ENCODE measurements around the gene COQ10A.

The COQ10A gene

DNA sequence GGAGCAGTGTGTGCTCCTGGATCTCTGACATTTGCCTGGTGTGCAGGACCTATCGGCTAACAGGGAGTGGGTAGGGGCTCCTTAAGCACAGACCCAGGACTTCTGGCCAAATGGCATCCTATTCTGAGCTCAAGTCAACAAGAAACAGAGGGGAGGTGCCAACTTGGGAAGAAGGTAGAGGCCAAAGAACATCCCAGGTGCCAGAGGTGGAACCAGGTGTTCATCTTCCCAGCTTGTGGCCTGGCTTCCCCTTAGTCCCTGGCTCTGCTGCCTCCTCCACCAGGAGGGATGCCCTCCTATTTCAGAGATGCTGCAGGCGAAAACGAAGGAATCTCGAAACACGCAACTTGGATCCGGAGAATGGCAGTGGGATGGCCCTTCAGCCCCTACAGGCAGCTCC, 30.7 kb upstream of the COQ10A start:
- TF ChIP-seq TEAD4 (IDR thresholded peaks at IDR 0.05) (no peak), EGR1 (IDR thresholded peaks at IDR 0.05) (no peak), CREB1 (IDR thresholded peaks at IDR 0.05; ENCODE audit: low read depth) (no peak), CEBPB (IDR thresholded peaks at IDR 0.05) (no peak), TAF1 (IDR thresholded peaks at IDR 0.05; ENCODE audit: low read depth) (no peak), YY1 (IDR thresholded peaks at IDR 0.05; ENCODE audit: low read depth) (no peak), TCF12 (IDR thresholded peaks at IDR 0.05; ENCODE audit: low read depth) (no peak)
- TF ChIP-seq, protein P1, sequence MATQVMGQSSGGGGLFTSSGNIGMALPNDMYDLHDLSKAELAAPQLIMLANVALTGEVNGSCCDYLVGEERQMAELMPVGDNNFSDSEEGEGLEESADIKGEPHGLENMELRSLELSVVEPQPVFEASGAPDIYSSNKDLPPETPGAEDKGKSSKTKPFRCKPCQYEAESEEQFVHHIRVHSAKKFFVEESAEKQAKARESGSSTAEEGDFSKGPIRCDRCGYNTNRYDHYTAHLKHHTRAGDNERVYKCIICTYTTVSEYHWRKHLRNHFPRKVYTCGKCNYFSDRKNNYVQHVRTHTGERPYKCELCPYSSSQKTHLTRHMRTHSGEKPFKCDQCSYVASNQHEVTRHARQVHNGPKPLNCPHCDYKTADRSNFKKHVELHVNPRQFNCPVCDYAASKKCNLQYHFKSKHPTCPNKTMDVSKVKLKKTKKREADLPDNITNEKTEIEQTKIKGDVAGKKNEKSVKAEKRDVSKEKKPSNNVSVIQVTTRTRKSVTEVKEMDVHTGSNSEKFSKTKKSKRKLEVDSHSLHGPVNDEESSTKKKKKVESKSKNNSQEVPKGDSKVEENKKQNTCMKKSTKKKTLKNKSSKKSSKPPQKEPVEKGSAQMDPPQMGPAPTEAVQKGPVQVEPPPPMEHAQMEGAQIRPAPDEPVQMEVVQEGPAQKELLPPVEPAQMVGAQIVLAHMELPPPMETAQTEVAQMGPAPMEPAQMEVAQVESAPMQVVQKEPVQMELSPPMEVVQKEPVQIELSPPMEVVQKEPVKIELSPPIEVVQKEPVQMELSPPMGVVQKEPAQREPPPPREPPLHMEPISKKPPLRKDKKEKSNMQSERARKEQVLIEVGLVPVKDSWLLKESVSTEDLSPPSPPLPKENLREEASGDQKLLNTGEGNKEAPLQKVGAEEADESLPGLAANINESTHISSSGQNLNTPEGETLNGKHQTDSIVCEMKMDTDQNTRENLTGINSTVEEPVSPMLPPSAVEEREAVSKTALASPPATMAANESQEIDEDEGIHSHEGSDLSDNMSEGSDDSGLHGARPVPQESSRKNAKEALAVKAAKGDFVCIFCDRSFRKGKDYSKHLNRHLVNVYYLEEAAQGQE (IDR thresholded peaks at IDR 0.05; ENCODE audit: low read depth) = no peak

- TF ChIP-seq CEBPB (IDR thresholded peaks at IDR 0.05) = no peak
Observed at GRCh38 chr12:56236985-56237384, 29.8 kb upstream of the COQ10A start.

DNA sequence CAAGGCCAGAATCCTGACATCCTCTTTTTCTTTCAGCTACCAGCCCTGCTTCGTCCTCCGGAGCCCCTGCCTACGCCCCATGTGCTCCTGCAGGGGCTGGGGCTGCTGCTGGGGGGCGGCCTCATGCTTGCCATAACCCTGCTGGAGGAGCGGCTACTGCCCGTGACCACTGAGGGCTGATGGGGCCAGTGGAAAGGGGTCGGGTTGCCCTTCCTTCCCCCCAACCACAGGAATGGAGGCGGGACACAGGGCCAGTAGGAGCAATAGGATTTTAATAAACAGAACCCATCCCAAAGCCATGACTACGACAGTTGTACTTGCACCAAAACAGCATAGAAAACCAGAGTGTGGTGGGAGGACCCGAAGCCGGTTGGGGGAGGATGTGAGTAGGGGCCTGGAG, 29.2 kb upstream of the COQ10A start:
- TF ChIP-seq EP300 (IDR thresholded peaks at IDR 0.05; ENCODE audit: borderline replicate concordance) = no peak
- no peak for TF ChIP-seq YY1 (IDR thresholded peaks at IDR 0.05; ENCODE audit: low read depth)
- no peak for TF ChIP-seq TAF1 (IDR thresholded peaks at IDR 0.05; ENCODE audit: low read depth)
- TF ChIP-seq, protein P2, sequence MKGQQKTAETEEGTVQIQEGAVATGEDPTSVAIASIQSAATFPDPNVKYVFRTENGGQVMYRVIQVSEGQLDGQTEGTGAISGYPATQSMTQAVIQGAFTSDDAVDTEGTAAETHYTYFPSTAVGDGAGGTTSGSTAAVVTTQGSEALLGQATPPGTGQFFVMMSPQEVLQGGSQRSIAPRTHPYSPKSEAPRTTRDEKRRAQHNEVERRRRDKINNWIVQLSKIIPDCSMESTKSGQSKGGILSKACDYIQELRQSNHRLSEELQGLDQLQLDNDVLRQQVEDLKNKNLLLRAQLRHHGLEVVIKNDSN (IDR thresholded peaks at IDR 0.05) = no peak
- TF ChIP-seq CEBPB (IDR thresholded peaks at IDR 0.05) = no peak
- no peak for TF ChIP-seq TCF12 (IDR thresholded peaks at IDR 0.05; ENCODE audit: low read depth)
- TF ChIP-seq CREB1 (IDR thresholded peaks at IDR 0.05; ENCODE audit: low read depth) = no peak
- TF ChIP-seq MAX (IDR thresholded peaks at IDR 0.05) = no peak
- no peak for TF ChIP-seq RAD21 (IDR thresholded peaks at IDR 0.05; ENCODE audit: low read depth)
- no peak for TF ChIP-seq EGR1 (IDR thresholded peaks at IDR 0.05)
- no peak for TF ChIP-seq FOXM1 (IDR thresholded peaks at IDR 0.05; ENCODE audit: borderline replicate concordance, low read depth)

DNA sequence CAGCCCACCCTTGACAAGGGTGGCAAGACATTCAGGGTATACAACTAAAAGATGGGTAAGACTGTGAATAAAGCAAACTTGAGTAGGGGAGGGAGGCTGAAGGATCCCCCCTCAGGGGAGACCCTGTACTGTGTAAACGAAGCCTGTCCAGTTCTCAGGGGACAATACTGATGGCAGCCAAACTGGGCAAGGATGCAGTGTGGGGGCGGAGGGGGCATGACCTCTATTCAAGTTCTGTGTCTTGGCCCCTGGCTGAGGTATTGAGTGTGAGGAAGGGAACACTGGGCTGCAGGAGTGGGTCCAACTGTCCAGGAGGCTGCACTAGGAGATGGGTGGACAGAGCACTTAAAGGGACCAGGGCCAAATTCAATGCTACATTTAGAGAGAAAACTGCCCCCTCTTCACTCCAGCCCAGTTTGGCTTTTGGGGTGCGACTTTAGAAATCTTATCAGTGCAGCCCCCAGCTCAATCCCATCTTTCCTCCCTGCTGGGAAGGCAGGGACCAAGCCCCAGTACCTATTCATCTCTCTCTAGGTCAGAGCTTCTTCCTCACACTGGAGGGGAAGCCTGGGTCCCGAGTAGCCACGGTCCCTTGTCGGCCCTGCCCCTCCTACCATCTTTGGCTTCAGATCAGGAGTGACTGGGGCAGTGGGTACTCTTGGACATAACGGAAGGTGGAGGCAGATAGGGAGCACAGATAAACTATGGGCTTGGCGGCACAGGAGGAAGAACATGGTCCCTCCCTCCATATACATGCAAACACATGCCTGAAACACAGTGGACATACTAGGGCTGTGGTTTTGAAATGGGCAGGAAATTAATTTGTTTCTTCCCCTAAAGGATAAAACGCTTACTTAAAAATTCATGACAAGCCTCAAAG, 25.1 kb upstream of the COQ10A start:
- no peak for TF ChIP-seq CREB1 (IDR thresholded peaks at IDR 0.05; ENCODE audit: low read depth)
- TF ChIP-seq FOXM1 (IDR thresholded peaks at IDR 0.05; ENCODE audit: borderline replicate concordance, low read depth) = no peak
- no peak for TF ChIP-seq YY1 (IDR thresholded peaks at IDR 0.05; ENCODE audit: low read depth)
- no peak for TF ChIP-seq TEAD4 (IDR thresholded peaks at IDR 0.05)
- TF ChIP-seq TCF12 (IDR thresholded peaks at IDR 0.05; ENCODE audit: low read depth) = no peak
- no peak for TF ChIP-seq EGR1 (IDR thresholded peaks at IDR 0.05)
- TF ChIP-seq TAF1 (IDR thresholded peaks at IDR 0.05; ENCODE audit: low read depth) = no peak
- TF ChIP-seq EP300 (IDR thresholded peaks at IDR 0.05; ENCODE audit: borderline replicate concordance) = no peak
- TF ChIP-seq MAX (IDR thresholded peaks at IDR 0.05) = no peak
- TF ChIP-seq, protein P1 (IDR thresholded peaks at IDR 0.05; ENCODE audit: low read depth) = no peak
- TF ChIP-seq ZBTB7A (IDR thresholded peaks at IDR 0.05; ENCODE audit: low read depth) = no peak
- no peak for TF ChIP-seq NFIC (IDR thresholded peaks at IDR 0.05)
- no peak for TF ChIP-seq RAD21 (IDR thresholded peaks at IDR 0.05; ENCODE audit: low read depth)
- TF ChIP-seq, protein P2 (IDR thresholded peaks at IDR 0.05) = no peak
- no peak for TF ChIP-seq CEBPB (IDR thresholded peaks at IDR 0.05)

GRCh38 chr12:56242986-56243385, 23.8 kb upstream of the COQ10A start:
- TF ChIP-seq, protein P1 (IDR thresholded peaks at IDR 0.05; ENCODE audit: low read depth) = no peak
- TF ChIP-seq MAX (IDR thresholded peaks at IDR 0.05) = no peak
- no peak for TF ChIP-seq TEAD4 (IDR thresholded peaks at IDR 0.05)
- no peak for TF ChIP-seq TAF1 (IDR thresholded peaks at IDR 0.05; ENCODE audit: low read depth)
- TF ChIP-seq CREB1 (IDR thresholded peaks at IDR 0.05; ENCODE audit: low read depth) = no peak
- TF ChIP-seq TCF12 (IDR thresholded peaks at IDR 0.05; ENCODE audit: low read depth) = no peak
- TF ChIP-seq RAD21 (IDR thresholded peaks at IDR 0.05; ENCODE audit: low read depth) = no peak
- TF ChIP-seq, protein P2 (IDR thresholded peaks at IDR 0.05) = no peak
- TF ChIP-seq EGR1 (IDR thresholded peaks at IDR 0.05) = no peak
- no peak for TF ChIP-seq CEBPB (IDR thresholded peaks at IDR 0.05)
- no peak for TF ChIP-seq YY1 (IDR thresholded peaks at IDR 0.05; ENCODE audit: low read depth)
- TF ChIP-seq NFIC (IDR thresholded peaks at IDR 0.05) = no peak
- no peak for TF ChIP-seq ZBTB7A (IDR thresholded peaks at IDR 0.05; ENCODE audit: low read depth)
- TF ChIP-seq EP300 (IDR thresholded peaks at IDR 0.05; ENCODE audit: borderline replicate concordance) = no peak
- no peak for TF ChIP-seq FOXM1 (IDR thresholded peaks at IDR 0.05; ENCODE audit: borderline replicate concordance, low read depth)

All from Ishikawa (cell line).